ENCODE measurements around the gene UMOD. TPM values are rescaled to one million over a fixed set of nuclear protein-coding genes. Genes with fewer than 3 reads are reported as not detected.

Gene UMOD
- polyA plus RNA-seq, 1 experiment, result not detected

DNA sequence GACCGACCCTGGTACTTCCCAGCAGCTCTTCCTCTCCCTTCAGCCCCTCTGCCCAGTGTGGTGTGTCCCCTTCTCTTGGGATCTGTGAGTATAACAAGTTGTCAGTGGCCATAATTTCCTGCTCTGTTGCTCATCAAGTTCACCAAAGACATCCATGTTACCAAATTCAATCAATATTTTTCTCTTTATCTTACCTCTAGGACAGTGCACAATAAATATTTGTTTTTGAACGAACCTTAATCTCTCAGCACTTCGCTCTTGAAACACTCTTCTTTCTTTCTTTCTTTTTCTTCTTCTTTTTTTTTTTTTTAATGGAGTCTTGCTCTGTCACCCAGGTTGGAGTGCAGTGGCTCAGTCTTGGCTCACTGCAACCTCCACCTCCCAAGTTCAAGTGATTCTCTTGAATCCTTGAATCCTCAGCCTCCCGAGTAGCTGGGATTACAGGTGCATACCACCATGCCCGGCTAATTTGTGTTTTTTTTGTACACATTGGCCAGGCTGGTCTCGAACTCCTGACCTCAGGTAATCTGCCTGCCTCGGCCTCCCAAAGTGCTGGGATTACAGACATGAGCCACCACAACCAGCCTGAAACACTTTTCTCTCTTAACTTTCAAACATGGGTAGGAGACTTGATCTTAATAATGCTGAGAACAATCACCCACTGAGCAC lies 2.7 kb upstream of the UMOD start:
- POLR2A ChIA-PET, result no interaction called here
- no peak for DNase-seq (ENCODE audit: low read depth, low spot score)
- Histone ChIP-seq H3K9me3 (ENCODE audit: control insufficient read depth, insufficient read depth, low read length) (peaks cover 4% of the 10 kb centered on the region), H3K4me3 (ENCODE audit: low read depth, low read length) (no peak overlapping the region), H3K27me3 (ENCODE audit: control insufficient read depth, insufficient read depth, low read length) (no peaks in the 10 kb centered on the region), H3K27ac (ENCODE audit: low read depth, low read length) (no peak overlapping the region)
- CTCF ChIA-PET, result no interaction called here
- TF ChIP-seq, protein P1, sequence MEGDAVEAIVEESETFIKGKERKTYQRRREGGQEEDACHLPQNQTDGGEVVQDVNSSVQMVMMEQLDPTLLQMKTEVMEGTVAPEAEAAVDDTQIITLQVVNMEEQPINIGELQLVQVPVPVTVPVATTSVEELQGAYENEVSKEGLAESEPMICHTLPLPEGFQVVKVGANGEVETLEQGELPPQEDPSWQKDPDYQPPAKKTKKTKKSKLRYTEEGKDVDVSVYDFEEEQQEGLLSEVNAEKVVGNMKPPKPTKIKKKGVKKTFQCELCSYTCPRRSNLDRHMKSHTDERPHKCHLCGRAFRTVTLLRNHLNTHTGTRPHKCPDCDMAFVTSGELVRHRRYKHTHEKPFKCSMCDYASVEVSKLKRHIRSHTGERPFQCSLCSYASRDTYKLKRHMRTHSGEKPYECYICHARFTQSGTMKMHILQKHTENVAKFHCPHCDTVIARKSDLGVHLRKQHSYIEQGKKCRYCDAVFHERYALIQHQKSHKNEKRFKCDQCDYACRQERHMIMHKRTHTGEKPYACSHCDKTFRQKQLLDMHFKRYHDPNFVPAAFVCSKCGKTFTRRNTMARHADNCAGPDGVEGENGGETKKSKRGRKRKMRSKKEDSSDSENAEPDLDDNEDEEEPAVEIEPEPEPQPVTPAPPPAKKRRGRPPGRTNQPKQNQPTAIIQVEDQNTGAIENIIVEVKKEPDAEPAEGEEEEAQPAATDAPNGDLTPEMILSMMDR (IDR thresholded peaks at IDR 0.05; ENCODE audit: low read depth, low read length), result no peak

DNA sequence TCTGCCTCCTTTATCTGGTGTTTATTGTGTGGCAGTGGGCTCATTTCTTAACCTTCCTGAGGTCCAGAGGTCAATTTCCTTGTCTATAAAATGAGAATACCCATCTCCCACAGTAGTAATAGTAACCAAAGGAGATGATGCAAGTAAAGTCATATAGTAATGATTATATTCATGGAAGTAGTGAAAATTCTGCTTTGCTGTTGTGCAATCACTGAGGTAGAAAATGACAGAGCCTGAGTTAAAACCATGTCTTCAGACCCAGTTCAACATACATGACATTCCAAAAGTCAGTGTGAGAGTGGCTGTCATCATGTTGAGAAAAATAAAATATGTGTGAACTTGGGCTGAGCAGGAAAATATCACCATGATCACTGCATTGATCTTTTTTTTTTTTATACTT lies 864 bp upstream of the UMOD start:
- peaks cover 15% of the 10 kb centered on the region for H3K9me3 ChIP-seq (ENCODE audit: control insufficient read depth, insufficient read depth, low read length)
- POLR2A ChIA-PET, result no interaction called here
- CTCF ChIA-PET, result no interaction called here
- no peak for DNase-seq (ENCODE audit: low read depth, low spot score)
- TF ChIP-seq, protein P1 (IDR thresholded peaks at IDR 0.05; ENCODE audit: low read depth, low read length), result no peak
- H3K4me3 ChIP-seq (ENCODE audit: low read depth, low read length), result no peak overlapping the region
- H3K27me3 ChIP-seq (ENCODE audit: control insufficient read depth, insufficient read depth, low read length), result no peaks in the 10 kb centered on the region
- H3K27ac ChIP-seq (ENCODE audit: low read depth, low read length), result no peak overlapping the region

DNA sequence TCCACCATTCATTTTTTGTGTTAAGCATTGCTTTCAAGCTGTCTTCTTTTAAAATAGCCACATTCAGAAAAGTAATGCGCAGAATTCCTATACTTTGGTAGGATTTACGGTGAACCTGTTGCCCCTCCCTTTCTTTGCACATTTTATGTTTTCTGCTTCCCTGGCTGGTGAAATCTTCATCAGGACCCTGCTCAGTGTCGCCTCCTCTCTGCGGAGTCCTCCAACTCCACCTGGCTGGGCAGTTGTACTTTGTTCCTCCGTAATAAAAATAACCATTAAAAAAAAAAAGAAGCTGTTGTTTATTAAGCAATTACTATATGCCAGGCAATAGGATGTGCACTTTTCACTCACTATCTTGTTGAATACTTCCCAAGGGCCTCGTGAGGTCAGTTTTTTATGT lies 2.9 kb downstream of the UMOD start:
- Histone ChIP-seq H3K9me3 (ENCODE audit: control insufficient read depth, insufficient read depth, low read length) (peaks cover 25% of the 10 kb centered on the region), H3K4me3 (ENCODE audit: low read depth, low read length) (no peak overlapping the region), H3K27me3 (ENCODE audit: control insufficient read depth, insufficient read depth, low read length) (no peaks in the 10 kb centered on the region), H3K27ac (ENCODE audit: low read depth, low read length) (no peak overlapping the region)
- DNase-seq (ENCODE audit: low read depth, low spot score), result no peak
- ChIA-PET CTCF (no interaction called here), POLR2A (no interaction called here)
- TF ChIP-seq, protein P1 (IDR thresholded peaks at IDR 0.05; ENCODE audit: low read depth, low read length), result no peak

DNA sequence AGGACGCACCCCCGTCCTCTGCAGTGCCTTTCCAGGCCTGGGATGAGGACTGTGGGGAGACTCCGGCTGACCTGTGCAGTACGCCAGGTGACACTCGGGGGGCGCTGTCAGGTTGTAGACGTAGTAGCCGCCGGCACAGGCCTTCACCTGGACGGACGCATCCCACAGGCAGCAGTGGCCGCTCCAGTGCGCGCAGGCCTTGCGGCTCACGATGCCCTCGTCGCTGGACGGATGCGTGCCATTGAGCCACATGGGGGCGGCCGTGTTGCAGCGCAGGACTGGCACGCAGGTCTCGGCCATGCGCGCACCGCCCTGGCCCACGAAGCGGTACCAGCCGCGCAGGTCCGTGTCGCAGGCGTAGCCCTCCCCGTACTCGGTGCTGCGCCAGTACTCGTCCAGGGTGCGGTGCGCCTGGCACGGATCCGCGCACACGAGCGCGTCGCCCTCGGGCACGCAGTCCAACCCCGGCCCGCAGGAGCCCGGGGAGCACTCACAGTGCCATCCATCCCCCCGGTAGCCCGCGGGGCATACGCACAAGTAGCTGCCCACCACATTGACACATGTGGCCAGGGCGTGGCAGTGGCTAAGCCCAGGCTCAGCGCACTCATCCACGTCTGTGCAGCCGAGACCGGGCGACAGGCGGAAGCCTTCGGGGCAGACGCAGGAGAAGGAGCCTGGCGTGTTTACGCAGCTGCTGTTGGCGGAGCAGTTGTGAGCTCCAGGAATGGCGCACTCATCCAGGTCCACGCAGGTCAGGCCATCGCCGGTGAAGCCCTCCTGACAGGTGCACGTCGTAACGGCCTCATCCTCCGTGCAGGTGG lies 3.9 kb downstream of the UMOD start:
- Histone ChIP-seq H3K4me3 (ENCODE audit: low read depth, low read length) (no peak overlapping the region), H3K9me3 (ENCODE audit: control insufficient read depth, insufficient read depth, low read length) (peaks cover 32% of the 10 kb centered on the region), H3K27me3 (ENCODE audit: control insufficient read depth, insufficient read depth, low read length) (no peaks in the 10 kb centered on the region), H3K27ac (ENCODE audit: low read depth, low read length) (no peak overlapping the region)
- POLR2A ChIA-PET, result no interaction called here
- CTCF ChIA-PET, result no interaction called here
- no peak for DNase-seq (ENCODE audit: low read depth, low spot score)
- TF ChIP-seq, protein P1 (IDR thresholded peaks at IDR 0.05; ENCODE audit: low read depth, low read length), result no peak

DNA sequence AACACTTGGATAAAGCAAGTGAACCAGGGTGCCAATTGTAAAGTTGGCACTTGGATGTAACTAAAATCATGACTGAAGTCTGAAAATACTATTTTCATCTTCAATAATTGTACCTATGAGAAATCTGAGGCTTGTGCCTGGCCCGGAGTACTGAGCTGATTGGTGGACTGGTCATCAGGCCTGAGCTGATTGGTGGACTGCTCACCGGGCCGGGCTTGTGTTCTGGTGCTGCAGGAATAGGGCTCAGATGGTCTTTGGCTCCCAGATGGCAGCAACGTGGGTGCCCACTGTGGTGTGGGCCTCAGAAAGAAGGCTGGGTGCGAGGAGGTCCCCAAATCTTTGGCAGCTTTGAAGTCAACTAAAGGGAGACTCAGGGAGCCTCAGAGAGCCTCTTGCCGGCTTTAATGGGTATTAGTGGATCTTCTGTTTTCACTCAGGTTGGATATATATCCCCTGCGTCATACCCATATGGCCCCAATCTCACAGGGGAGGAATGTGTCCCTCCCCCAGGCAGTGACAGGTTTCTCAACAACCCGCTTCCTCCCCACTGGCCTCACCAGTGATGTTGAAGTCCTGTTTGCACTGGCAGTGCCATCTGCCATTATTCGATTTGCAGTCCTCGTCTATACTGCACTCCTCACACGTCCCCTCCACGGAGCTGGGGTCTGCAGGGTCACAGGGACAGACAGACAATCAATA lies 4.7 kb downstream of the UMOD start:
- TF ChIP-seq, protein P1 (IDR thresholded peaks at IDR 0.05; ENCODE audit: low read depth, low read length), result no peak
- ChIA-PET CTCF (no interaction called here), POLR2A (no interaction called here)
- Histone ChIP-seq H3K27me3 (ENCODE audit: control insufficient read depth, insufficient read depth, low read length) (no peaks in the 10 kb centered on the region), H3K9me3 (ENCODE audit: control insufficient read depth, insufficient read depth, low read length) (peaks cover 34% of the 10 kb centered on the region), H3K4me3 (ENCODE audit: low read depth, low read length) (no peak overlapping the region), H3K27ac (ENCODE audit: low read depth, low read length) (no peak overlapping the region)
- DNase-seq (ENCODE audit: low read depth, low spot score), result no peak
